HG03469 (cell line): ENCODE data around the gene AGO4.

Source experiments
- ATAC-seq: cut with Tn5 transposase; IDR thresholded peaks from one replicate; pipeline ENCODE4 v1.9.1; 2021; ENCODE audit warnings: mild to moderate bottlenecking, moderate library complexity, moderate number of reproducible peaks; ENCODE audit not compliant: unreplicated experiment

Gene AGO4

GRCh38 chr1:35894183-35894582 is 86.4 kb downstream of the AGO4 start:
- ATAC-seq, result peak; percentile 53

- ATAC-seq, result no peak
Observed at GRCh38 chr1:35894656-35895055, 86.8 kb downstream of the AGO4 start.

- ATAC-seq, result no peak
Observed at GRCh38 chr1:35899941-35900340, 92.1 kb downstream of the AGO4 start.

- no peak for ATAC-seq
Observed at GRCh38 chr1:35901235-35901634, 93.4 kb downstream of the AGO4 start.

GRCh38 chr1:35902671-35903070 is 94.9 kb downstream of the AGO4 start:
- ATAC-seq, result no peak
